ENCODE data around the gene AGPS.
A peak's percentile ranks its signal among the peaks of the same experiment; 100 is the strongest.
"Not testable (repeated sequence)": the region's sequence is repeated elsewhere in the genome, so short reads cannot be mapped to it uniquely, and the experiment has no call there.

The AGPS gene

GRCh38 chr2:177530561-177530960, 138.0 kb downstream of the AGPS start:
- no peak for DNase-seq (ENCODE audit: low spot score)

- no peak for DNase-seq (ENCODE audit: low spot score)
These were observed 139.1 kb downstream of the AGPS start for GRCh38 chr2:177531706-177532105.

GRCh38 chr2:177532567-177532966, 140.0 kb downstream of the AGPS start:
- DNase-seq (ENCODE audit: low spot score), result no peak

- no peak for DNase-seq (ENCODE audit: low spot score)
These were observed 140.7 kb downstream of the AGPS start for GRCh38 chr2:177533253-177533652.

GRCh38 chr2:177535000-177535399, 142.4 kb downstream of the AGPS start:
- DNase-seq (ENCODE audit: low spot score), result no peak

- no peak for DNase-seq (ENCODE audit: low spot score)
These were observed 143.5 kb downstream of the AGPS start for GRCh38 chr2:177535958-177536504.

GRCh38 chr2:177537213-177537612, 144.6 kb downstream of the AGPS start:
- no peak for DNase-seq (ENCODE audit: low spot score)

- DNase-seq (ENCODE audit: low spot score), result no peak
These were observed 145.1 kb downstream of the AGPS start for GRCh38 chr2:177537636-177538035.

- DNase-seq (ENCODE audit: low spot score), result no peak
These were observed 145.8 kb downstream of the AGPS start for GRCh38 chr2:177538323-177538722.

- no peak for DNase-seq (ENCODE audit: low spot score)
These were observed 147.7 kb downstream of the AGPS start for GRCh38 chr2:177540283-177540682.

GRCh38 chr2:177541258-177541991, 148.9 kb downstream of the AGPS start:
- DNase-seq (ENCODE audit: low spot score), result no peak

GRCh38 chr2:177542396-177542795, 149.8 kb downstream of the AGPS start:
- DNase-seq (ENCODE audit: low spot score), result no peak

- peak; percentile 74 for DNase-seq (ENCODE audit: low spot score)
These were observed 150.6 kb downstream of the AGPS start for GRCh38 chr2:177543007-177543760.

- DNase-seq (ENCODE audit: low spot score), result no peak
These were observed 152.6 kb downstream of the AGPS start for GRCh38 chr2:177545143-177545542.

- DNase-seq (ENCODE audit: low spot score), result no peak
These were observed 153.5 kb downstream of the AGPS start for GRCh38 chr2:177545981-177546585.

- no peak for DNase-seq (ENCODE audit: low spot score)
These were observed 154.5 kb downstream of the AGPS start for GRCh38 chr2:177547122-177547521.

- no peak for DNase-seq (ENCODE audit: low spot score)
These were observed 155.2 kb downstream of the AGPS start for GRCh38 chr2:177547772-177548171.

GRCh38 chr2:177548636-177549035, 156.1 kb downstream of the AGPS start:
- DNase-seq (ENCODE audit: low spot score), result no peak

GRCh38 chr2:177549171-177549570, 156.6 kb downstream of the AGPS start:
- no peak for DNase-seq (ENCODE audit: low spot score)

- no peak for DNase-seq (ENCODE audit: low spot score)
These were observed 158.0 kb downstream of the AGPS start for GRCh38 chr2:177550264-177551200.

- DNase-seq (ENCODE audit: low spot score), result not testable (repeated sequence)
These were observed 158.8 kb downstream of the AGPS start for GRCh38 chr2:177551360-177551759.

GRCh38 chr2:177551989-177552421, 159.4 kb downstream of the AGPS start:
- peak; percentile 12 for DNase-seq (ENCODE audit: low spot score)
